GM23248 (cell line): ENCODE results near the gene PHC2.

ENCODE experiments used
- EZH2 ChIP-seq: fragments of 200-600 bp; sonication (generic); IDR thresholded peaks from 2 replicates; pipeline ENCODE4 v1.6.1; 2018; ENCODE audit warnings: antibody characterized with exemption, mild to moderate bottlenecking; ENCODE audit not compliant: insufficient read depth, poor library complexity, severe bottlenecking
- EZH2phosphoT487 ChIP-seq: fragments of 200-600 bp; sonication (generic); IDR thresholded peaks from 2 replicates; pipeline ENCODE4 v1.6.1; 2018; ENCODE audit warnings: antibody characterized with exemption, moderate library complexity, mild to moderate bottlenecking, low read depth; ENCODE audit not compliant: insufficient read depth

DNA sequence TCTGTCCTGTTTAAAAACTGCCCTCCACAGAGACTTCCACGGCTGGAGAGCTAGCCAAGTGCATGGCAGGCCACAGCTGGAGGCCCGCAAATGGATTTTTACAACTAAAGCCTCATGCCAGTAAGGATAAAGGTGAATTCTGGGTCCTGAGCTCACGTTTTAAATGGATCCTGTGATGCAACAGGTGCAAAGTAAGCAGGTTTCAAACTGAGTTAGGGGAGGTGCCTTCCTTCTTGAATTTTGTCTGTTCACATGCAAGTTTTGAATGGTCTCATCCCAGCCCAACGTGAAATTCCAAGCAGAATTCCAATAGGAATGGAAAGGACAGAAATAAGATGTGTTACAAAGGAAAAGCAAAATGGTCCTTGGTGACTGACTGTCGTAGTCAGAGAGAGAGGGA is 73.8 kb downstream of the PHC2 start:
- no peak for TF ChIP-seq EZH2
- TF ChIP-seq EZH2phosphoT487, result no peak
